ENCODE measurements around the gene WBP1. TPM values are rescaled to one million over a fixed set of nuclear protein-coding genes. Genes with fewer than 3 reads are reported as not detected.

The WBP1 gene
- polyA plus RNA-seq, 3 donors: 126 to 130 (median 127) TPM

Other genes with a start within 250 kb of the WBP1 start
- 1 to 10 TPM; 1.9 to 5.6 (median 3.4) TPM for gene SLC4A5, start 115.0 kb upstream of the WBP1 start, polyA plus RNA-seq (ENCODE audit: insufficient read length in 3 of 3)
- gene DCTN1, start 78.1 kb upstream of the WBP1 start, polyA plus RNA-seq (ENCODE audit: insufficient read length in 3 of 3): 100 to 1,000 TPM; 157 to 179 (median 167) TPM
- 1 to 10 TPM; 8.4 to 9.2 (median 8.5) TPM for gene C2orf81, start 36.8 kb upstream of the WBP1 start, polyA plus RNA-seq (ENCODE audit: insufficient read length in 3 of 3)
- 10 to 100 TPM; 38.6 to 44.6 (median 43.7) TPM for gene WDR54, start 36.7 kb upstream of the WBP1 start, polyA plus RNA-seq (ENCODE audit: insufficient read length in 3 of 3)
- 10 to 100 TPM; 77.2 to 92.8 (median 82.4) TPM for gene RTKN, start 16.5 kb upstream of the WBP1 start, polyA plus RNA-seq (ENCODE audit: insufficient read length in 3 of 3)
- gene INO80B, start 3.4 kb upstream of the WBP1 start, polyA plus RNA-seq (ENCODE audit: insufficient read length in 3 of 3): 10 to 100 TPM; 26.5 to 38.9 (median 28.7) TPM
- 10 to 100 TPM; 48.8 to 60.1 (median 49.3) TPM for gene MOGS, start 6.9 kb downstream of the WBP1 start, polyA plus RNA-seq (ENCODE audit: insufficient read length in 3 of 3)
- 10 to 100 TPM; 52.0 to 74.4 (median 62.3) TPM for gene MRPL53, start 14.2 kb downstream of the WBP1 start, polyA plus RNA-seq (ENCODE audit: insufficient read length in 3 of 3)
- 10 to 100 TPM; 10.2 to 18.6 (median 17.1) TPM for gene CCDC142, start 24.6 kb downstream of the WBP1 start, polyA plus RNA-seq (ENCODE audit: insufficient read length in 3 of 3)
- gene TTC31, start 24.6 kb downstream of the WBP1 start, polyA plus RNA-seq (ENCODE audit: insufficient read length in 3 of 3): 10 to 100 TPM; 29.3 to 36.0 (median 34.1) TPM
- gene LBX2, start 41.2 kb downstream of the WBP1 start, polyA plus RNA-seq (ENCODE audit: insufficient read length in 3 of 3): 1 to 10 TPM; 3.1 to 7.9 (median 3.9) TPM
- gene PCGF1, start 49.3 kb downstream of the WBP1 start, polyA plus RNA-seq (ENCODE audit: insufficient read length in 3 of 3): 10 to 100 TPM; 25.2 to 29.2 (median 27.8) TPM
- gene TLX2, start 56.0 kb downstream of the WBP1 start, polyA plus RNA-seq (ENCODE audit: insufficient read length in 3 of 3): under 1 TPM; 0.06 to 0.17 (median 0.13) TPM
- under 1 TPM; 0.21 to 0.57 (median 0.43) TPM for gene DQX1, start 67.8 kb downstream of the WBP1 start, polyA plus RNA-seq (ENCODE audit: insufficient read length in 3 of 3)
- gene AUP1, start 71.3 kb downstream of the WBP1 start, polyA plus RNA-seq (ENCODE audit: insufficient read length in 3 of 3): 100 to 1,000 TPM; 106 to 113 (median 110) TPM
- gene HTRA2, start 71.5 kb downstream of the WBP1 start, polyA plus RNA-seq (ENCODE audit: insufficient read length in 3 of 3): 10 to 100 TPM; 34.8 to 37.9 (median 37.0) TPM
- gene LOXL3, start 95.5 kb downstream of the WBP1 start, polyA plus RNA-seq (ENCODE audit: insufficient read length in 3 of 3): 10 to 100 TPM; 10.1 to 11.4 (median 11.4) TPM
- gene DOK1, start 96.3 kb downstream of the WBP1 start, polyA plus RNA-seq (ENCODE audit: insufficient read length in 3 of 3): 10 to 100 TPM; 10.1 to 11.0 (median 10.5) TPM
- gene M1AP, start 189.9 kb downstream of the WBP1 start, polyA plus RNA-seq (ENCODE audit: insufficient read length in 3 of 3): 1 to 10 TPM in 1 of 3 donors, under 1 TPM in 2; 0.61 to 1.1 (median 0.75) TPM
- gene SEMA4F, start 195.8 kb downstream of the WBP1 start, polyA plus RNA-seq (ENCODE audit: insufficient read length in 3 of 3): 1 to 10 TPM; 6.8 to 8.7 (median 7.4) TPM

Data from renal pelvis (tissue), 3 donors.